Small intestine (tissue), 7 donors: Measurements from ENCODE around the gene PPP2R5D. TPM values are rescaled to one million over a fixed set of nuclear protein-coding genes. Genes with fewer than 3 reads are reported as not detected.

Experiments
- DNase-seq, 2 donors: peaks; one replicate each; pipeline versions ENCODE4 v3.0.0 to v3.0.0-alpha.2; 2013
- FAIRE-seq: peaks from 2 replicates; lab custom pipeline; 2012; peaks lifted over from hg19 to GRCh38; lab: Jason Lieb, UNC
- H3K27ac ChIP-seq, 3 donors: one replicate each; pipeline ENCODE4 v1.5.1; 2013; ENCODE audit warnings: low read length in 2 of 3, mild to moderate bottlenecking in 2 of 3, control low read depth in 1 of 3, inconsistent platforms in 1 of 3, low read depth in 1 of 3, moderate library complexity in 1 of 3
- H3K27me3 ChIP-seq, 3 donors: one replicate each; pipeline ENCODE4 v1.6.1; 2013; ENCODE audit warnings: low read length in 3 of 3, inconsistent platforms in 1 of 3; ENCODE audit not compliant: control insufficient read depth in 3 of 3, insufficient read depth in 3 of 3
- H3K36me3 ChIP-seq, 3 donors: one replicate each; pipeline ENCODE4 v1.6.1; 2013; ENCODE audit warnings: low read length in 3 of 3, inconsistent platforms in 1 of 3, low read depth in 1 of 3, mild to moderate bottlenecking in 1 of 3, moderate library complexity in 1 of 3; ENCODE audit not compliant: control insufficient read depth in 3 of 3, insufficient read depth in 2 of 3
- H3K4me1 ChIP-seq, 3 donors: one replicate each; pipeline ENCODE4 v1.6.1; 2013; ENCODE audit warnings: low read length in 2 of 3, inconsistent platforms in 1 of 3, low read depth in 1 of 3, mild to moderate bottlenecking in 1 of 3, moderate library complexity in 1 of 3; ENCODE audit not compliant: control insufficient read depth in 3 of 3, insufficient read depth in 2 of 3
- H3K4me3 ChIP-seq, 3 donors: one replicate each; pipeline ENCODE4 v1.5.1; 2013; ENCODE audit warnings: low read length in 3 of 3, control low read depth in 1 of 3, inconsistent platforms in 1 of 3, low read depth in 1 of 3, mild to moderate bottlenecking in 1 of 3, moderate library complexity in 1 of 3
- H3K9me3 ChIP-seq, 2 donors: one replicate each; pipeline ENCODE4 v1.6.1; 2013; ENCODE audit warnings: low read depth in 1 of 2, low read length in 1 of 2; ENCODE audit not compliant: control insufficient read depth in 2 of 2, insufficient read depth in 1 of 2
- WGBS, 3 donors: extraction: QIAGEN DNeasy Blood & Tissue Kit; methylation state at CpG; one replicate each; pipeline ENCODE4 v1.1.7; 2013; 5-methylcytosine and 5-hydroxymethylcytosine counted together
- polyA plus RNA-seq, 4 donors: library from polyadenylated mRNA; stranded (reverse) in 3 of 4; unstranded in 1 of 4; fragments of 200-250 nt in 3 of 4; fragments of 120-200 nt in 1 of 4; gene quantifications; one replicate each; pipeline versions ENCODE4 v1.2.1 to v1.2.3, GENCODE V29; 2013
- donor health status: healthy with polysubstance abuse.
- donor health status: control.
- donor health status: control.
- donor health status: Bipolar disorder and iron deficiency.
- donor health status: healthy.

PPP2R5D gene
- polyA plus RNA-seq, 4 donors: 44.2 to 96.8 (median 58.1) TPM

- DNase-seq (no peak), FAIRE-seq (no peak)
- WGBS, 3 donors: 82 to 90% (median 88%) methylated on average over 12 of the region's 12 CpGs
- no peak overlapping the region for H3K4me3 ChIP-seq
- peaks cover 4 to 25% (median 13%) of the 10 kb centered on the region in 3 donors for H3K4me1 ChIP-seq
- H3K27ac ChIP-seq: no peak overlapping the region
- peaks cover 2 to 59% (median 7%) of the 10 kb centered on the region in 3 donors for H3K36me3 ChIP-seq
- H3K9me3 ChIP-seq: no peaks in the 10 kb centered on the region
- no peaks in the 10 kb centered on the region for H3K27me3 ChIP-seq
Measured at GRCh38 chr6:43016943-43017334, 32.6 kb downstream of the PPP2R5D start.

- 88 to 91% (median 90%) methylated on average over 2 of the region's 2 CpGs for WGBS, 3 donors
- FAIRE-seq: no peak
- Histone ChIP-seq H3K36me3 (peaks cover 2 to 65% (median 7%) of the 10 kb centered on the region in 3 donors), H3K4me3 (no peak overlapping the region), H3K9me3 (no peaks in the 10 kb centered on the region), H3K27ac (no peak overlapping the region), H3K4me1 (peaks cover 0 to 24% (median 10%) of the 10 kb centered on the region in 3 donors), H3K27me3 (no peaks in the 10 kb centered on the region)
- no peak for DNase-seq
Measured at GRCh38 chr6:43019152-43019551, 34.8 kb downstream of the PPP2R5D start.

- Histone ChIP-seq H3K4me1 (peaks cover 0 to 25% (median 4%) of the 10 kb centered on the region in 3 donors), H3K4me3 (no peak overlapping the region), H3K27ac (peak overlapping the region in 1 of 3 donors; percentile 86), H3K36me3 (peaks cover 4 to 71% (median 7%) of the 10 kb centered on the region in 3 donors), H3K9me3 (no peaks in the 10 kb centered on the region), H3K27me3 (no peaks in the 10 kb centered on the region)
- 93 to 97% (median 96%) methylated on average over 3 of the region's 3 CpGs for WGBS, 3 donors
- DNase-seq: no peak
- no peak for FAIRE-seq
Measured at GRCh38 chr6:43020052-43020705, 35.8 kb downstream of the PPP2R5D start.

GRCh38 chr6:43020847-43021246 is 36.5 kb downstream of the PPP2R5D start:
- H3K27me3 ChIP-seq: no peaks in the 10 kb centered on the region
- DNase-seq (no peak), FAIRE-seq (no peak)
- WGBS, 3 donors: 53 to 56% (median 55%) methylated on average over 5 of the region's 5 CpGs
- peak overlapping the region in 2 of 3 donors; percentile 90 to 96 for H3K4me3 ChIP-seq
- H3K27ac ChIP-seq: peak overlapping the region; percentile 2 to 86 (median 81)
- H3K9me3 ChIP-seq: no peaks in the 10 kb centered on the region
- peaks cover 4 to 76% (median 7%) of the 10 kb centered on the region in 3 donors for H3K36me3 ChIP-seq
- peaks cover 0 to 25% (median 2%) of the 10 kb centered on the region in 3 donors for H3K4me1 ChIP-seq

DNA sequence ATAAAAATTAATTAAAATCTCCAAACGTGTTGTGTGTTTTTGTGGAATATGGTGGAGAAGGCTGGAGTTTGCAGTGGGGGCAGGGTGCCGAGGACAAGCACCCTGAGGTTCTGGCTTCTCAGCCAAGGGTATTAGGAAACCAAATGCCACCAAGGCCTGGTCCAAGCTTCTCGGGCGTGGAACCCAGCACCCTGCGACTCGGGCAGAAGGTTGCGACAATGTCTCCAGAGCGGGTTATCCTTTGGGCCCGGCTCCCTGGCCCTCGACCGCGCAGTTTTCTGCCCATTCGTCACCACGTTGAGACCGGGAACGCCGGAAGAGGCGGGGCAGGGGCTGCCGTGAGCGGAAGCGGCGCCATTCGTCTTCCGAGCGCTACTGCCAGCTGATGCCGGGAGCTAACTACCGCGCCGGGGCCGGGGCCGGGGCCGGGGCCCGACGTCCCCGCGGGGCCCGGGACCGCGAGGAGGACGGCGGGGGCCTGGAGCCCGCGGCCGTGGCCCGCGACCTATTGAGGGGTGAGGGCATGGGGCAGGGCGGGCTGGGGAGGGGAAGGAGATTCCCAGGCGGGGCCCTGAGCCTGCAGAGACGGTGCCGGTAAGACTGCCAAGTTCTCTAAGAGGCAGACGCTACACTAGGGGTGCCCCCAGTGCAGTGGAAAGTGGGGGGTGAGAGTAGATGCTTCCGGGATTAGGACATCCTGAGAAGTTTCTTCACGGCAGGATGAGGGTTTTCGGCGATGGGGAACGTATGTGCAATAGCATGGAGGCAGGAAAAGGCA is 37.1 kb downstream of the PPP2R5D start, which contains the start of gene RRP36:
Gene RRP36 (plus strand): TSS at position 354 of the 778 bp plus-strand sequence. CDS start 32 bp downstream, at position 386.
- H3K36me3 ChIP-seq: peaks cover 5 to 76% (median 8%) of the 10 kb centered on the region in 3 donors
- FAIRE-seq: no peak

DNA sequence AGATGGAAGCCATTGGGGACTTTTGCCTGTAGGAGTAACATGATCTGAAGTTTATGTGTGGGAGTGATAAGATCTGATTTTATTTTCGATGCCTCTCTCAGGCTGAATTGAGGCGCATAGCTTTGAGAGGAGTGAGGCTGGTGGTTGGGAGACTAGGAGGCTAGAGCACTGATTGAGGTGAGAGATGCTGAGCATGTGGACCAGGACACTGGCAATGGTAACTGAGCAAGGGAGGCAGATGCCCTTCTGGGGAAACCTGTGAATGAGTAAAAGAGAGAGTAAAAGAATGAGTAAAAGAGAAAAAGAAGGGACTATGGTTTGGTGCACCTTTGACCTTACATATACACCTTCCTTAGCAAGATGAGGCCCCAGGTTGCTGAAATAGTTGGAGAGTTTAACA is 40.1 kb downstream of the PPP2R5D start:
- Histone ChIP-seq H3K27me3 (no peaks in the 10 kb centered on the region), H3K36me3 (peaks cover 13 to 75% (median 22%) of the 10 kb centered on the region in 3 donors), H3K4me3 (no peak overlapping the region), H3K27ac (no peak overlapping the region), H3K9me3 (no peaks in the 10 kb centered on the region), H3K4me1 (peaks cover 0 to 15% (median 2%) of the 10 kb centered on the region in 3 donors)
- DNase-seq (no peak), FAIRE-seq (no peak)
- 93 to 95% (median 94%) methylated on average over 2 of the region's 2 CpGs for WGBS, 3 donors

More for the DNA sequence above, 37.1 kb downstream of the PPP2R5D start, which contains the start of gene RRP36:
- H3K27me3 ChIP-seq: no peaks in the 10 kb centered on the region
- H3K4me1 ChIP-seq: peaks cover 0 to 21% (median 2%) of the 10 kb centered on the region in 3 donors
- H3K27ac ChIP-seq: peak within 1 kb of the TSS; percentile 66 to 86 (median 85)
- WGBS, 3 donors: 1% methylated on average over 45 to 56 of the region's 56 CpGs
- H3K4me3 ChIP-seq: peak within 1 kb of the TSS; percentile 90 to 96 (median 94)
- DNase-seq: peak; percentile 76 to 91
- H3K9me3 ChIP-seq: no peaks in the 10 kb centered on the region

DNA sequence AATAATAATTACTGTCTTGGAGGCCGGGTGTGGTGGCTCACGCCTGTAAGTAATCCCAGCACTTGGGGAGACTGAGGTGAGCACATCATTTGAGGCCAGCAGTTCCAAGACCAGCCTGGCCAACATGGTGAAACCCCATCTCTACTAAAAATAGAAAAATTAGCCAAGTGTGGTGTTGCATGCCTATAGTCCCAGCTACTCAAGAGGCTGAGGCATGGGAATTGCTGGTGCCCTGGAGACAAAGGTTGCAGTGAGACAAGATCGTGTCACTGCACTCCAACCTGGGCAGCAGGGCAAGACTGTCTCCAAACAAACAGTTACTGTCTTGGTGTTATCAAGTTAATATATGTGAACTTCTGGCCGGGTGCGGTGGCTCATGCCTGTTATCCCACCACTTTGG is 42.0 kb downstream of the PPP2R5D start:
- 80 to 88% (median 81%) methylated on average over 5 of the region's 5 CpGs for WGBS, 3 donors
- H3K36me3 ChIP-seq: peaks cover 13 to 72% (median 26%) of the 10 kb centered on the region in 3 donors
- H3K4me1 ChIP-seq: peaks cover 0 to 7% (median 2%) of the 10 kb centered on the region in 3 donors
- DNase-seq (no peak), FAIRE-seq (no peak)
- no peak overlapping the region for H3K27ac ChIP-seq
- H3K4me3 ChIP-seq: no peak overlapping the region
- no peaks in the 10 kb centered on the region for H3K9me3 ChIP-seq
- no peaks in the 10 kb centered on the region for H3K27me3 ChIP-seq

DNA sequence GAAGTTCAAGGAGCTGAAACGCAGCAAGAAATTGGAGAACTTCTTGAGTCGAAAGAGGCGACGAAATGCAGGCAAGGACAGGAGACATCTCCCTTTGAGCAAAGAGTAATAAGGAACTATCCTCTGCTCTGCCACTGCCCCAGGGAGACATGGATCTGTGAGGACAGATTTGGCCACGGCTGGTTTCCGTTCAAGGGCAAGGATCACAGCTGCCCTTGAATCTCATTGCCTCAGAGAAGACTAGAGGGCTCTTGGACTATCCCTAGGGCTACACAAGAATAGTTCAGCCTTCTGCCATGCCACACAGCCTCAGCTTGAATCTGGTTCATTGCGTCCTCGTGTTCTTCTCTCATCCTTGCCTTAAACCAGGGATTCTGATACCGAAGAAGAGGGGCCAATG is 44.8 kb downstream of the PPP2R5D start:
- WGBS, 3 donors: 93 to 96% (median 93%) methylated on average over 9 of the region's 9 CpGs
- peaks cover 0 to 8% (median 0%) of the 10 kb centered on the region in 3 donors for H3K4me1 ChIP-seq
- FAIRE-seq: no peak

More for the DNA sequence above, 44.8 kb downstream of the PPP2R5D start:
- Histone ChIP-seq H3K4me3 (no peak overlapping the region), H3K27ac (no peak overlapping the region), H3K27me3 (no peaks in the 10 kb centered on the region), H3K36me3 (peaks cover 16 to 72% (median 28%) of the 10 kb centered on the region in 3 donors), H3K9me3 (no peaks in the 10 kb centered on the region)
- DNase-seq: no peak
